ENCODE measurements around the gene SYVN1. TPM values are rescaled to one million over a fixed set of nuclear protein-coding genes. Genes with fewer than 3 reads are reported as not detected.

The SYVN1 gene
- total RNA-seq, 1 donor from 2014 or later, result 57.1 TPM

GRCh38 chr11:65116370-65117205 is 17.7 kb downstream of the SYVN1 start:
- Mint-ChIP-seq H3K27ac (ENCODE audit: unreplicated experiment) (peak overlapping the region; percentile 83), H3K36me3 (ENCODE audit: unreplicated experiment) (peaks cover 15% of the 10 kb centered on the region), H3K27me3 (ENCODE audit: unreplicated experiment) (no peaks in the 10 kb centered on the region), H3K9me3 (ENCODE audit: unreplicated experiment) (no peaks in the 10 kb centered on the region), H3K4me3 (ENCODE audit: unreplicated experiment) (peak overlapping the region; percentile 86), H3K4me1 (ENCODE audit: unreplicated experiment) (peaks cover 33% of the 10 kb centered on the region)
- no peak for DNase-seq (ENCODE audit: extremely low spot score, unreplicated experiment)
- TF ChIP-seq CTCF (IDR thresholded peaks at IDR 0.05), result no peak

- H3K27ac Mint-ChIP-seq (ENCODE audit: unreplicated experiment), result no peak overlapping the region
- H3K4me3 Mint-ChIP-seq (ENCODE audit: unreplicated experiment), result no peak overlapping the region
- peaks cover 15% of the 10 kb centered on the region for H3K36me3 Mint-ChIP-seq (ENCODE audit: unreplicated experiment)
- no peaks in the 10 kb centered on the region for H3K9me3 Mint-ChIP-seq (ENCODE audit: unreplicated experiment)
- peaks cover 26% of the 10 kb centered on the region for H3K4me1 Mint-ChIP-seq (ENCODE audit: unreplicated experiment)
- TF ChIP-seq CTCF (IDR thresholded peaks at IDR 0.05), result no peak
- no peak for DNase-seq (ENCODE audit: extremely low spot score, unreplicated experiment)
- H3K27me3 Mint-ChIP-seq (ENCODE audit: unreplicated experiment), result no peaks in the 10 kb centered on the region
Measured at GRCh38 chr11:65115361-65116082, 18.8 kb downstream of the SYVN1 start.

GRCh38 chr11:65114538-65115171 is 19.7 kb downstream of the SYVN1 start:
- peaks cover 9% of the 10 kb centered on the region for H3K36me3 Mint-ChIP-seq (ENCODE audit: unreplicated experiment)
- no peak for DNase-seq (ENCODE audit: extremely low spot score, unreplicated experiment)
- no peak for TF ChIP-seq CTCF (IDR thresholded peaks at IDR 0.05)
- H3K4me1 Mint-ChIP-seq (ENCODE audit: unreplicated experiment), result peaks cover 30% of the 10 kb centered on the region
- no peak overlapping the region for H3K4me3 Mint-ChIP-seq (ENCODE audit: unreplicated experiment)
- no peak overlapping the region for H3K27ac Mint-ChIP-seq (ENCODE audit: unreplicated experiment)
- H3K27me3 Mint-ChIP-seq (ENCODE audit: unreplicated experiment), result no peaks in the 10 kb centered on the region
- no peaks in the 10 kb centered on the region for H3K9me3 Mint-ChIP-seq (ENCODE audit: unreplicated experiment)

GRCh38 chr11:65113839-65114238 is 20.5 kb downstream of the SYVN1 start:
- H3K9me3 Mint-ChIP-seq (ENCODE audit: unreplicated experiment), result no peaks in the 10 kb centered on the region
- peak overlapping the region; percentile 86 for H3K4me3 Mint-ChIP-seq (ENCODE audit: unreplicated experiment)
- peaks cover 4% of the 10 kb centered on the region for H3K36me3 Mint-ChIP-seq (ENCODE audit: unreplicated experiment)
- no peak for DNase-seq (ENCODE audit: extremely low spot score, unreplicated experiment)
- no peak overlapping the region for H3K27ac Mint-ChIP-seq (ENCODE audit: unreplicated experiment)
- H3K4me1 Mint-ChIP-seq (ENCODE audit: unreplicated experiment), result peaks cover 30% of the 10 kb centered on the region
- no peaks in the 10 kb centered on the region for H3K27me3 Mint-ChIP-seq (ENCODE audit: unreplicated experiment)
- TF ChIP-seq CTCF (IDR thresholded peaks at IDR 0.05), result no peak

- Mint-ChIP-seq H3K36me3 (ENCODE audit: unreplicated experiment) (peaks cover 2% of the 10 kb centered on the region), H3K4me1 (ENCODE audit: unreplicated experiment) (peaks cover 30% of the 10 kb centered on the region), H3K27me3 (ENCODE audit: unreplicated experiment) (no peaks in the 10 kb centered on the region), H3K9me3 (ENCODE audit: unreplicated experiment) (no peaks in the 10 kb centered on the region), H3K27ac (ENCODE audit: unreplicated experiment) (peak overlapping the region; percentile 4), H3K4me3 (ENCODE audit: unreplicated experiment) (peak overlapping the region; percentile 86)
- no peak for TF ChIP-seq CTCF (IDR thresholded peaks at IDR 0.05)
- no peak for DNase-seq (ENCODE audit: extremely low spot score, unreplicated experiment)
Measured at GRCh38 chr11:65113361-65113756, 21.0 kb downstream of the SYVN1 start.
